Activated T-cell treated with anti-CD3 and anti-CD28 coated beads for 48 hours (primary cell): Measurements from ENCODE around the gene METTL16.
"Not testable (repeated sequence)": the region's sequence is repeated elsewhere in the genome, so short reads cannot be mapped to it uniquely, and the experiment has no call there.

Experiments used
- DNase-seq: peaks from one replicate; pipeline ENCODE4 v3.0.0-alpha.2; 2020; ENCODE audit warnings: low read depth

METTL16 gene

GRCh38 chr17:2511462-2512369 is at the start of gene METTL16:
METTL16 (minus strand) TSS chr17:2511888; CDS start chr17:2502331, 9,557 bp downstream.
- peak; percentile 95 for DNase-seq

- DNase-seq, result no peak
Observed at GRCh38 chr17:2560658-2561057, 49.0 kb upstream of the METTL16 start.

GRCh38 chr17:2551928-2552327 is 40.2 kb upstream of the METTL16 start:
- no peak for DNase-seq

GRCh38 chr17:2551493-2551892 is 39.8 kb upstream of the METTL16 start:
- DNase-seq, result no peak

- DNase-seq, result no peak
Observed at GRCh38 chr17:2549392-2550211, 37.9 kb upstream of the METTL16 start.

GRCh38 chr17:2548026-2548425 is 36.3 kb upstream of the METTL16 start:
- DNase-seq, result not testable (repeated sequence)

GRCh38 chr17:2547176-2547575 is 35.5 kb upstream of the METTL16 start:
- no peak for DNase-seq

- no peak for DNase-seq
Observed at GRCh38 chr17:2545393-2545792, 33.7 kb upstream of the METTL16 start.

- no peak for DNase-seq
Observed at GRCh38 chr17:2542456-2542855, 30.8 kb upstream of the METTL16 start.

- DNase-seq, result no peak
Observed at GRCh38 chr17:2542056-2542455, 30.4 kb upstream of the METTL16 start.

- DNase-seq, result not testable (repeated sequence)
Observed at GRCh38 chr17:2537579-2537978, 25.9 kb upstream of the METTL16 start.

- DNase-seq, result no peak
Observed at GRCh38 chr17:2532146-2532720, 20.5 kb upstream of the METTL16 start.

- DNase-seq, result not testable (repeated sequence)
Observed at GRCh38 chr17:2531243-2531954, 19.7 kb upstream of the METTL16 start.

GRCh38 chr17:2521775-2522410 is 10.2 kb upstream of the METTL16 start:
- not testable (repeated sequence) for DNase-seq

- DNase-seq, result no peak
Observed at GRCh38 chr17:2521257-2521656, 9.6 kb upstream of the METTL16 start.

- DNase-seq, result no peak
Observed at GRCh38 chr17:2517539-2517938, 5.9 kb upstream of the METTL16 start.

- DNase-seq, result no peak
Observed at GRCh38 chr17:2511138-2511461, 588 bp downstream of the METTL16 start.

GRCh38 chr17:2510559-2510958 is 1.1 kb downstream of the METTL16 start:
- DNase-seq, result no peak

- DNase-seq, result no peak
Observed at GRCh38 chr17:2508035-2508434, 3.7 kb downstream of the METTL16 start.

- DNase-seq, result not testable (repeated sequence)
Observed at GRCh38 chr17:2507015-2507414, 4.7 kb downstream of the METTL16 start.

GRCh38 chr17:2503627-2504026 is 8.1 kb downstream of the METTL16 start:
- DNase-seq, result no peak
